ENCODE measurements around the gene DLL1. TPM values are rescaled to one million over a fixed set of nuclear protein-coding genes. Genes with fewer than 3 reads are reported as not detected.

DLL1 gene
- total and polyA plus RNA-seq, 7 donors: 1.1 to 13.6 (median 4.6) TPM

DNA sequence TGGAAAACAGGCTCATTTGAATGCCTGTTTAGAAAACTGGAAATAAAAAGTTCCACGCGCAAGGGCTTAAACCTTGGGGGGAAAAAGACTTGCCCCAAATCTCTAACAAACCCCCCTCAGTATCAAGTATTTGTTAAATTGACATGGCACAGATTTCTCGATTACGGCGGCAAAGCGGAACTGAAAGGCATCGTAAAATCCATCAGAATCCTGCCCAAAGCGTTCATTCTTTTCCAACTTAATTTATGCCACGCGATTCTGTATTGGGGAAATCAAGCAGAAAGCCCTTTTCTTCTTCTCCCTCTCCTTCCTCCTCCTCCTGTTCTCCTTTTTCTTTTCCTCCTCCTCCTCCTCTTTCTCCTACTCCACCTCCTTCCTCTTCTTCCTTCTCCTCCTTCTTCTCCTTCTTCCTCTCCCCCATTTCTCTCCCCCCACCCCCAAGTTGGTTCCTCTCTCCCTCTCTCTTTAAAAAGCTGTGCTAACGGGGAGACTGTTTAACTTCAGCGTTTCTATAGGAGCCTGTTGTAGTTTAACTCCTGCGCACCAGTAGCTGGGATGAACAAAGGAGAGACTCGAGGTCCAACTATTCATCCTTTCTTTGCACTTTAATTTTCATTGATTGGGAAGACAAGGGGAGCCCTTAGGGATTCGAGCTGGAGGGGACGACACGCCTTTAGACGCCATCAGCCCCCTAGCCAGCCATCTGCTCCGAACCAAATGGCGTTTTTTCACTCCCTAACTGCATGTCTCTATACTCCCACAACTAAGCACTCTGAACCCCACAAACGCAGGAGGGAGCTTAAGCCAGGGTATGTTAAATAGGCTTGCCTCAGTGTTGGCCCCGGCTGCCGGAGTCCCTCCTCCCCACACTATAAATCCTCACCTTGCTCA is 2.7 kb upstream of the DLL1 start:
- WGBS, 2 donors: 14 to 15% methylated on average over 23 of the region's 23 CpGs
- Histone ChIP-seq H3K36me3 (no peaks in the 10 kb centered on the region), H3K4me3 (no peak overlapping the region), H3K27me3 (peaks cover 73 to 93% (median 86%) of the 10 kb centered on the region in 3 donors), H3K9me3 (no peaks in the 10 kb centered on the region), H3K4me1 (peaks cover 0 to 72% (median 68%) of the 10 kb centered on the region in 4 donors), H3K27ac (no peak overlapping the region)
- TF ChIP-seq POLR2AphosphoS5 (IDR thresholded peaks at IDR 0.05) (no peak), POLR2A (IDR thresholded peaks at IDR 0.05) (no peak), CTCF (IDR thresholded peaks at IDR 0.05) (no peak), EP300 (IDR thresholded peaks at IDR 0.05) (no peak)
- peak; percentile 27 for DNase-seq
- intact Hi-C loops (cut with DNase I): loop anchor here (5.0 kb wide), 2 partner anchors 331 to 501 kb away; no protein-coding TSS in a partner anchor

- H3K27me3 ChIP-seq: peaks cover 76 to 93% (median 91%) of the 10 kb centered on the region in 3 donors
- DNase-seq: peak; percentile 57
- no peak for TF ChIP-seq POLR2AphosphoS5 (IDR thresholded peaks at IDR 0.05)
- no peak for TF ChIP-seq CTCF (IDR thresholded peaks at IDR 0.05)
- no peak for TF ChIP-seq POLR2A (IDR thresholded peaks at IDR 0.05)
- TF ChIP-seq EP300 (IDR thresholded peaks at IDR 0.05): no peak
- H3K27ac ChIP-seq: peak overlapping the region in 1 of 4 donors; percentile 64
- H3K9me3 ChIP-seq: no peaks in the 10 kb centered on the region
- intact Hi-C loops (cut with DNase I): loop anchor here (5.0 kb wide), 2 partner anchors 330 to 500 kb away; no protein-coding TSS in a partner anchor
- H3K4me1 ChIP-seq: peaks cover 0 to 72% (median 68%) of the 10 kb centered on the region in 4 donors
- WGBS, 2 donors: 4 to 11% methylated on average over 13 of the region's 13 CpGs
- no peak overlapping the region for H3K4me3 ChIP-seq
- no peaks in the 10 kb centered on the region for H3K36me3 ChIP-seq
These were observed 1.7 kb upstream of the DLL1 start for GRCh38 chr6:170292407-170293158.

- TF ChIP-seq CTCF (IDR thresholded peaks at IDR 0.05): no peak
- no peak for TF ChIP-seq POLR2A (IDR thresholded peaks at IDR 0.05)
- no peak for TF ChIP-seq EP300 (IDR thresholded peaks at IDR 0.05)
- no peak for TF ChIP-seq POLR2AphosphoS5 (IDR thresholded peaks at IDR 0.05)
- Histone ChIP-seq H3K4me1 (peaks cover 0 to 67% (median 66%) of the 10 kb centered on the region in 4 donors), H3K4me3 (peak overlapping the region in 3 of 4 donors; percentile 56 to 69 (median 66)), H3K36me3 (no peaks in the 10 kb centered on the region), H3K9me3 (no peaks in the 10 kb centered on the region), H3K27ac (peak overlapping the region; percentile 12 to 64 (median 49)), H3K27me3 (peaks cover 70 to 92% (median 89%) of the 10 kb centered on the region in 3 donors)
- intact Hi-C loops (cut with DNase I): loop anchor here (5.0 kb wide), 2 partner anchors 330 to 500 kb away; no protein-coding TSS in a partner anchor
- DNase-seq: no peak
- 3 to 4% methylated on average over 11 of the region's 11 CpGs for WGBS, 2 donors
These were observed 1.2 kb upstream of the DLL1 start for GRCh38 chr6:170292111-170292406.

DNA sequence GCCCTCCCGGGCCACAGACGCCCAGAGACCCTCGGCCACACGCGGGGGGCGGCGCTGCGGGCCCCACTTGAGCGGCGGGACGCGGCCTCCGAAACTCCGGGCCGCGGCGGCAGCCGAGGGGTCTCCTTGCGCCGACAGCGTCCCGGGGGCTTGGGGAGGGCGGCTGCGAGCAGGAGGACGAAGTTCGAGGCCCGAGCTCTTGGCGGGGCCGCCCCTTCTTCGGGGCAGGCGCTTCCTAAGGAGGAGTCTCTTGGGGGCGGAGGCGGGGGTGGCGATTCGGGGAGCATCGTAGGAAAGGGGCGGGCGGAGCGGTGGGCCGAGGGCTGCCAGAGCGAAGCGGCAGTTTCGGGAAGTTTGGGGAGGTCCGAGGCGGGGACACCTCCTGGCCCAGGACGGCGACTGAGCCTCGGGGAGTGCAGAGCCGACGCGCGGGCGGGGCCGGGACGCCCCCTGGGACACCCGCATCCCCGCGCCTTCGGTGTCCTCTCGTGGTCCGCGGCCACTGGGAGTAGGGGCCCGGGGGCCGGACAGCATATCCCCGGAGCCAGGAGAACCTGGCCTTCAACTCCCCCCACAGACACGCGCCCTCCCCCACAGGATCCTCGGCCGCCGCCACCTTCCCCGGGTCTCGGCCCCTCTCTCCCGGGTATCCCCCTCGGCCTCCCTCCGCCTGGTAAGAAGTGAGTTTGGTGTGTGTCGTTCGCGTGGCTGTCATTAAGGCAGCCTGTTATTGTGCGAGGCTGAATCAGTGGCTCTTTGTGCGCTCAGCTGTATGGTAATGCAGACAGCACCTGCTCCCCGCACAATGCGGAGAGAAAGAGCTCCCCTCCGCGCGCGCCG is 613 bp upstream of the DLL1 start:
- peaks cover 0 to 62% (median 60%) of the 10 kb centered on the region in 4 donors for H3K4me1 ChIP-seq
- peaks cover 65 to 92% (median 89%) of the 10 kb centered on the region in 3 donors for H3K27me3 ChIP-seq
- H3K27ac ChIP-seq: peak overlapping the region; percentile 49 to 64 (median 52)
- H3K4me3 ChIP-seq: peak overlapping the region; percentile 48 to 69 (median 61)
- WGBS, 2 donors: 1% methylated on average over 87 of the region's 87 CpGs
- TF ChIP-seq POLR2AphosphoS5 (IDR thresholded peaks at IDR 0.05): peak in 2 of 4 donors; percentile 22 to 27
- TF ChIP-seq CTCF (IDR thresholded peaks at IDR 0.05): no peak
- intact Hi-C loops (cut with DNase I): loop anchor here (5.0 kb wide), 2 partner anchors 329 to 499 kb away; no protein-coding TSS in a partner anchor
- no peaks in the 10 kb centered on the region for H3K36me3 ChIP-seq
- peak; percentile 88 for DNase-seq
- H3K9me3 ChIP-seq: no peaks in the 10 kb centered on the region

Measured in sigmoid colon (tissue), 7 donors.